Natural killer cell (primary cell): ENCODE results near the gene SHROOM3. TPM values are rescaled to one million over a fixed set of nuclear protein-coding genes. Genes with fewer than 3 reads are reported as not detected.
"Not testable (repeated sequence)": the region's sequence is repeated elsewhere in the genome, so short reads cannot be mapped to it uniquely, and the experiment has no call there.

ENCODE experiments used
- ATAC-seq, 3 donors: fragments of 150-1000 bp in 2 of 3; fragments of 200-7000 bp in 1 of 3; cut with Tn5 transposase; 1 replicate in 1 of 3; 2 replicates in 2 of 3; pipeline ENCODE4 v1.10.0; 2021; ENCODE audit warnings: mild to moderate bottlenecking in 2 of 3, moderate library complexity in 2 of 3
- DNase-seq, 2 donors: peaks; one replicate each; pipeline versions ENCODE4 v3.0.0 to v3.0.0-alpha.2; 2013 to 2021; ENCODE audit warnings: mixed read lengths in 1 of 2
- H3K27ac ChIP-seq: one replicate; pipeline ENCODE4 v1.5.1; 2013; ENCODE audit warnings: mild to moderate bottlenecking, low read length
- H3K27me3 ChIP-seq: one replicate; pipeline ENCODE4 v1.6.1; 2013; ENCODE audit warnings: low read length; ENCODE audit not compliant: control insufficient read depth, insufficient read depth
- H3K36me3 ChIP-seq: one replicate; pipeline ENCODE4 v1.6.1; 2013; ENCODE audit warnings: low read length; ENCODE audit not compliant: control insufficient read depth, insufficient read depth
- H3K4me1 ChIP-seq: one replicate; pipeline ENCODE4 v1.6.1; 2013; ENCODE audit warnings: low read length; ENCODE audit not compliant: control insufficient read depth, insufficient read depth
- H3K4me3 ChIP-seq: one replicate; pipeline ENCODE4 v1.5.1; 2013; ENCODE audit warnings: low read length
- H3K9me3 ChIP-seq: one replicate; pipeline ENCODE4 v1.6.1; 2013; ENCODE audit warnings: low read length; ENCODE audit not compliant: control insufficient read depth, insufficient read depth
- H3K27ac Mint-ChIP-seq, 2 donors: one replicate each; pipeline ENCODE4 v1.8.0; 2022; ENCODE audit warnings: mild to moderate bottlenecking in 2 of 2, mixed read lengths in 2 of 2, moderate library complexity in 1 of 2
- H3K27me3 Mint-ChIP-seq, 2 donors: one replicate each; pipeline ENCODE4 v1.8.0; 2022; ENCODE audit warnings: low read depth in 2 of 2, mixed read lengths in 2 of 2
- H3K36me3 Mint-ChIP-seq: one replicate; pipeline ENCODE4 v1.8.0; 2022; ENCODE audit warnings: mixed read lengths
- H3K4me1 Mint-ChIP-seq, 2 donors: one replicate each; pipeline ENCODE4 v1.8.0; 2022; ENCODE audit warnings: mixed read lengths in 2 of 2
- H3K4me3 Mint-ChIP-seq: one replicate; pipeline ENCODE4 v1.8.0; 2022; ENCODE audit warnings: mild to moderate bottlenecking, moderate library complexity, mixed read lengths
- H3K9me3 Mint-ChIP-seq, 2 donors: one replicate each; pipeline ENCODE4 v1.8.0; 2022; ENCODE audit warnings: mixed read lengths in 2 of 2
- CTCF ChIP-seq: fragments of 200-600 bp; IDR thresholded peaks from one replicate; pipeline ENCODE4 v1.8.0; 2022; ENCODE audit warnings: antibody characterized with exemption
- WGBS: methylation state at CpG from one replicate; pipeline ENCODE4 v1.1.7; 2013; ENCODE audit warnings: missing lambda C conversion rate; ENCODE audit not compliant: insufficient coverage; 5-methylcytosine and 5-hydroxymethylcytosine counted together
- intact Hi-C: fragments of 100-400 bp; cut with micrococcal nuclease; formaldehyde crosslinking; loops from one replicate; pipeline ENCODE4 v1.14.2; 2022
- total RNA-seq, 4 donors: library from RNA; stranded (reverse); fragments of 120-200 nt in 1 of 4; gene quantifications; one replicate each; pipeline versions ENCODE4 v1.2.3 to v1.2.4, GENCODE V29; 2013 to 2022

The SHROOM3 gene
- total RNA-seq, 3 donors from 2014 or later (not counting 1 experiment from before 2014, with no cell fraction given) = 0.63 TPM; not detected in 2

DNA sequence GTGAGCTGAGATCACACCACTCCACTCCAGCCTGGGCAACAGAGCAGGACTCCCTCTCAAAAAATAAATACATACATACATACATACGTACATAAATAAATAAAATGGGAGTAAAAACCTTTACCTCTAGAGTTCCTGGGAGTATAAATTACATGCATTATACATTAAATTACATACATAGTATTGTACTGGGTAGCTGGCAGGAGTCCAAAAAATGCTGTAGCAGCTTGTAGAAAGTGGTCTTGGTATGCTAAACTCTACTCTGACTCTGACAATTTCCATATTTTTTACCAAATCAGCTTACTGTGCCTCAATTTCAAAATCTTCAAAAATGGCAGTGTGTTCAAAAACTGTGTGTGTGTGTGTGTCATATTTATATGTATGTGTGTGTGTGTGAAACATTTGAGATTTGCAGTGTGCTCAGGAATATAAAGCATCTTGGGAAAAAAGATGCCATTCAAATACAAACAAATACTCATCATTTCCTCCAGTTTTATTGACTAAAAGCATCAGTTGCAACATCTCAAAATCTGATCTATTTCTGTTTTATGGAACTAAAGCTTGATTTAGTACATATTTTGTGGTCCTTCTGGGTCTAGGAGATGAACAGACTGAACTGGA, 171.7 kb downstream of the SHROOM3 start:
- no peak for ATAC-seq
- H3K27me3 Mint-ChIP-seq = peaks cover 0 to 4% of the 10 kb centered on the region in 2 donors
- Histone ChIP-seq H3K27me3 (no peaks in the 10 kb centered on the region), H3K36me3 (no peaks in the 10 kb centered on the region), H3K9me3 (no peaks in the 10 kb centered on the region), H3K4me1 (no peaks in the 10 kb centered on the region), H3K27ac (no peak overlapping the region), H3K4me3 (no peak overlapping the region)
- intact Hi-C loops = no loop called here
- TF ChIP-seq CTCF = no peak
- WGBS = no CpG with 5 or more reads among the region's 1 CpG
- H3K27ac Mint-ChIP-seq = no peak overlapping the region
- H3K4me1 Mint-ChIP-seq = no peaks in the 10 kb centered on the region
- no peak overlapping the region for H3K4me3 Mint-ChIP-seq
- H3K36me3 Mint-ChIP-seq = no peaks in the 10 kb centered on the region
- DNase-seq = no peak
- H3K9me3 Mint-ChIP-seq = no peaks in the 10 kb centered on the region

GRCh38 chr4:76607266-76607799, 172.3 kb downstream of the SHROOM3 start:
- no peak overlapping the region for H3K4me3 Mint-ChIP-seq
- WGBS = 0% methylated on average over 1 of the region's 3 CpGs
- Histone ChIP-seq H3K4me1 (no peaks in the 10 kb centered on the region), H3K27me3 (no peaks in the 10 kb centered on the region), H3K4me3 (no peak overlapping the region), H3K9me3 (no peaks in the 10 kb centered on the region), H3K36me3 (no peaks in the 10 kb centered on the region), H3K27ac (no peak overlapping the region)
- no peaks in the 10 kb centered on the region for H3K36me3 Mint-ChIP-seq
- no peak overlapping the region for H3K27ac Mint-ChIP-seq
- no peaks in the 10 kb centered on the region for H3K9me3 Mint-ChIP-seq
- no peak for TF ChIP-seq CTCF
- DNase-seq (no peak), ATAC-seq (no peak)
- intact Hi-C loops = no loop called here
- no peaks in the 10 kb centered on the region for H3K4me1 Mint-ChIP-seq
- H3K27me3 Mint-ChIP-seq = peaks cover 0 to 7% of the 10 kb centered on the region in 2 donors

- H3K4me1 Mint-ChIP-seq = no peaks in the 10 kb centered on the region
- intact Hi-C loops = no loop called here
- H3K36me3 ChIP-seq = no peaks in the 10 kb centered on the region
- no peak overlapping the region for H3K27ac Mint-ChIP-seq
- H3K9me3 ChIP-seq = no peaks in the 10 kb centered on the region
- no peak for DNase-seq
- no peak overlapping the region for H3K27ac ChIP-seq
- no peak overlapping the region for H3K4me3 ChIP-seq
- H3K27me3 ChIP-seq = no peaks in the 10 kb centered on the region
- TF ChIP-seq CTCF = no peak
- no peak overlapping the region for H3K4me3 Mint-ChIP-seq
- 96% methylated on average over 1 of the region's 1 CpG for WGBS
- H3K27me3 Mint-ChIP-seq = peaks cover 0 to 7% of the 10 kb centered on the region in 2 donors
- H3K36me3 Mint-ChIP-seq = no peaks in the 10 kb centered on the region
- H3K9me3 Mint-ChIP-seq = no peaks in the 10 kb centered on the region
- ATAC-seq = no peak
- H3K4me1 ChIP-seq = no peaks in the 10 kb centered on the region
These were observed 172.8 kb downstream of the SHROOM3 start for GRCh38 chr4:76607846-76608245.

- H3K4me1 ChIP-seq, DNase-seq, H3K36me3 Mint-ChIP-seq, H3K27ac Mint-ChIP-seq, H3K4me3 ChIP-seq, H3K4me3 Mint-ChIP-seq, intact Hi-C loops, H3K27ac ChIP-seq, H3K27me3 ChIP-seq, H3K27me3 Mint-ChIP-seq, H3K9me3 Mint-ChIP-seq, H3K4me1 Mint-ChIP-seq, H3K9me3 ChIP-seq, H3K36me3 ChIP-seq, ATAC-seq: not testable (repeated sequence)
These were observed 173.5 kb downstream of the SHROOM3 start for GRCh38 chr4:76608549-76608948.
